Dermis microvascular lymphatic vessel endothelial cell (primary cell): ENCODE results near the gene NUCB1. TPM values are rescaled to one million over a fixed set of nuclear protein-coding genes. Genes with fewer than 3 reads are reported as not detected.

Source experiments
- total RNA-seq: library from RNA; depleted of rRNA; stranded (reverse); fragments of >200 nt; gene quantifications from 2 replicates; pipeline ENCODE4 v1.2.1, GENCODE V29; 2014

Gene NUCB1
- total RNA-seq, 1 donor from 2014 or later, result 89.7 TPM

Other genes with a start within 250 kb of the NUCB1 start
- gene NTN5, start 227.3 kb upstream of the NUCB1 start, total RNA-seq, result under 0.01 TPM in 1 of 2 replicates, not detected in the other
- not detected in 2 replicates for gene FUT2, start 204.3 kb upstream of the NUCB1 start, total RNA-seq
- gene MAMSTR, start 180.6 kb upstream of the NUCB1 start, total RNA-seq, result under 0.01 and 0.13 TPM in 2 replicates
- 59.4 and 82.1 TPM in 2 replicates for gene RASIP1, start 159.7 kb upstream of the NUCB1 start, total RNA-seq
- gene IZUMO1, start 153.4 kb upstream of the NUCB1 start, total RNA-seq, result 0.25 and 0.26 TPM in 2 replicates
- gene FUT1, start 147.7 kb upstream of the NUCB1 start, total RNA-seq, result 6.0 and 7.7 TPM in 2 replicates
- not detected in 2 replicates for gene FGF21, start 144.8 kb upstream of the NUCB1 start, total RNA-seq
- gene BCAT2, start 89.3 kb upstream of the NUCB1 start, total RNA-seq, result 29.0 and 33.3 TPM in 2 replicates
- 2.8 and 4.2 TPM in 2 replicates for gene HSD17B14, start 63.8 kb upstream of the NUCB1 start, total RNA-seq
- gene PLEKHA4, start 31.7 kb upstream of the NUCB1 start, total RNA-seq, result 2.7 and 6.8 TPM in 2 replicates
- gene PPP1R15A, start 27.9 kb upstream of the NUCB1 start, total RNA-seq, result 21.6 and 36.4 TPM in 2 replicates
- gene TULP2, start 1.6 kb upstream of the NUCB1 start, total RNA-seq, result under 0.01 and 0.13 TPM in 2 replicates
- gene DHDH, start 33.4 kb downstream of the NUCB1 start, total RNA-seq, result 0.13 TPM in 1 of 2 replicates, not detected in the other
- 85.0 and 95.6 TPM in 2 replicates for gene BAX, start 54.6 kb downstream of the NUCB1 start, total RNA-seq
- gene FTL, start 65.0 kb downstream of the NUCB1 start, total RNA-seq, result 625 and 1,172 TPM in 2 replicates
- 14.8 and 16.0 TPM in 2 replicates for gene GYS1, start 93.0 kb downstream of the NUCB1 start, total RNA-seq
- gene RUVBL2, start 93.6 kb downstream of the NUCB1 start, total RNA-seq, result 139 and 197 TPM in 2 replicates
- 0.89 TPM in 1 of 2 replicates, not detected in the other for gene LHB, start 116.8 kb downstream of the NUCB1 start, total RNA-seq
- gene CGB3, start 124.0 kb downstream of the NUCB1 start, total RNA-seq, result not detected in 2 replicates
- not detected in 2 replicates for gene CGB2, start 131.6 kb downstream of the NUCB1 start, total RNA-seq
- not detected in 2 replicates for gene CGB1, start 136.6 kb downstream of the NUCB1 start, total RNA-seq
- gene CGB5, start 143.5 kb downstream of the NUCB1 start, total RNA-seq, result not detected in 2 replicates
- not detected in 2 replicates for gene CGB8, start 148.8 kb downstream of the NUCB1 start, total RNA-seq
- gene CGB7, start 157.4 kb downstream of the NUCB1 start, total RNA-seq, result 0.13 TPM in 1 of 2 replicates, not detected in the other
- not detected in 2 replicates for gene NTF4, start 164.5 kb downstream of the NUCB1 start, total RNA-seq
- gene KCNA7, start 172.4 kb downstream of the NUCB1 start, total RNA-seq, result not detected in 2 replicates
- gene SNRNP70, start 185.1 kb downstream of the NUCB1 start, total RNA-seq, result 150 and 160 TPM in 2 replicates
- gene LIN7B, start 214.1 kb downstream of the NUCB1 start, total RNA-seq, result 1.4 and 2.4 TPM in 2 replicates
- 0.13 and 0.25 TPM in 2 replicates for gene C19orf73, start 218.8 kb downstream of the NUCB1 start, total RNA-seq
- gene PPFIA3, start 219.2 kb downstream of the NUCB1 start, total RNA-seq, result 4.0 TPM in 2 replicates